Stomach smooth muscle (tissue), 2 donors: ENCODE results near the gene SPEF1.

Experiments used
- H3K27ac ChIP-seq: one replicate; pipeline ENCODE4 v1.7.0; 2013; ENCODE audit warnings: mild to moderate bottlenecking, low read length, inconsistent platforms
- H3K27me3 ChIP-seq, 2 donors: one replicate each; pipeline ENCODE4 v1.7.0; 2013; ENCODE audit warnings: low read length in 2 of 2; ENCODE audit not compliant: insufficient read depth in 2 of 2, control insufficient read depth in 1 of 2
- H3K36me3 ChIP-seq, 2 donors: one replicate each; pipeline ENCODE4 v1.7.0; 2013; ENCODE audit warnings: low read length in 2 of 2; ENCODE audit not compliant: control insufficient read depth in 2 of 2, insufficient read depth in 2 of 2
- H3K4me1 ChIP-seq: one replicate; pipeline ENCODE4 v1.7.0; 2013; ENCODE audit warnings: low read length; ENCODE audit not compliant: control insufficient read depth, insufficient read depth
- H3K4me3 ChIP-seq, 2 donors: one replicate each; pipeline ENCODE4 v1.7.0; 2013; ENCODE audit warnings: low read length in 2 of 2
- H3K9ac ChIP-seq, 2 donors: one replicate each; pipeline ENCODE4 v1.7.0; 2013; ENCODE audit warnings: low read length in 2 of 2, mild to moderate bottlenecking in 1 of 2
- H3K9me3 ChIP-seq, 2 donors: one replicate each; pipeline ENCODE4 v1.7.0; 2013; ENCODE audit warnings: low read length in 2 of 2; ENCODE audit not compliant: control insufficient read depth in 2 of 2
- donor health status: healthy.
- donor health status: Pancreatic carcinoma.

SPEF1 gene

DNA sequence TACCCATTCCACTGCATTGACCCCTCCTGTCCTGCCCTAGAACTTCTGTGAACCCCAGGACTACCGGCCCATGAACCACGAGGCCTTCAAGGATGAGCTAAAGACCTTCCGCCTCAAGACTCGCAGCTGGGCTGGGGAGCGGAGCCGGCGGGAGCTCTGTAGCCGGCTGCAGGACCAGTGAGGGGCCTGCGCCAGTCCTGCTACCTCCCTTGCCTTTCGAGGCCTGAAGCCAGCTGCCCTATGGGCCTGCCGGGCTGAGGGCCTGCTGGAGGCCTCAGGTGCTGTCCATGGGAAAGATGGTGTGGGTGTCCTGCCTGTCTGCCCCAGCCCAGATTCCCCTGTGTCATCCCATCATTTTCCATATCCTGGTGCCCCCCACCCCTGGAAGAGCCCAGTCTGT, 23.5 kb upstream of the SPEF1 start:
- H3K36me3 ChIP-seq: peaks cover 42 to 45% of the 10 kb centered on the region in 2 donors
- peaks cover 35% of the 10 kb centered on the region for H3K4me1 ChIP-seq
- H3K27ac ChIP-seq: peak overlapping the region; percentile 97
- no peaks in the 10 kb centered on the region for H3K9me3 ChIP-seq
- H3K27me3 ChIP-seq: no peaks in the 10 kb centered on the region
- peak overlapping the region in 1 of 2 donors; percentile 18 for H3K9ac ChIP-seq
- no peak overlapping the region for H3K4me3 ChIP-seq

DNA sequence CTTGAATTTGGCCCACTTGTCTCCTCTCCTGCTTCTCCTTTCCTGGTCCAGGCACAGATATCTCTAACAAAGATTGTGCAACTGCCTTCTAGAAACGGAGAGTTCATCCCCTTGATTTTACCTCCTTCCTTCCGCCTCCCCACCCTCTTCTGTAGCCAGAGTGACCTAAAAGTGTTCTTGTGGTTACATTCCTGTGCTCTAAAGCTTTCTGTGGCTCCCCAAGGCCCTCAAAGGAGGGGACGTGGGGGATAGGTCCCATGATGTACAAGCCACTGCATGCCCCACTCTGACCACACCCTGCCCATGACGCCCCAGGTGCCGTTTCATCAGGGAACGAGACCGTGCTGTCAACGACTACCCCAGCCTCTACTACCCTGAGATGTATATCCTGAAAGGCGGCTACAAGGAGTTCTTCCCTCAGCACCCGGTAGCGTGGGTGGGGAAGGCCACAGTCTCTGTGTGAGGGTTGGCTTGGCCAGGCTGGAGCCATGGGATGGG, 23.1 kb upstream of the SPEF1 start:
- H3K4me3 ChIP-seq: no peak overlapping the region
- no peaks in the 10 kb centered on the region for H3K27me3 ChIP-seq
- H3K27ac ChIP-seq: peak overlapping the region; percentile 97
- H3K9ac ChIP-seq: no peak overlapping the region
- H3K9me3 ChIP-seq: no peaks in the 10 kb centered on the region
- H3K36me3 ChIP-seq: peaks cover 42 to 45% of the 10 kb centered on the region in 2 donors
- H3K4me1 ChIP-seq: peaks cover 40% of the 10 kb centered on the region

DNA sequence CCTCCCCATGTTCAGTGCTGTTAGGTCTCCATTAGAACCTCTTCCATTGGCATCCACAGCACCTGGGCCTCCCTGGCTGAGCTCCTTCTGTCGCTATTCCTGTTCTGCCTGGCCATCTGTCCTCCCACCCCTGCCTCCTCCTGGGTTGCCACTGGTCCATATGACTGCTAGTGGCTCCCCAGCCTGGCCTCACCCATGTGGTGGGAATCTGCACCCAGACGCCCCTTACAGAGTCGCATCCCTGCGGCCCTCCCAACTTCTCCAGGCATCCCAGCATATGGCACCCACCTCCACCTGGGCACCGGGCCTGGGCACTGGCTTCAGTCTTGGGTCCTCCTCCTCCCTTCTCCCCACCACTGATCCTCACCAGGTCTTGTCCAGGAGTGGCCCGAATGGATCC, 22.6 kb upstream of the SPEF1 start:
- Histone ChIP-seq H3K4me1 (peaks cover 44% of the 10 kb centered on the region), H3K9ac (no peak overlapping the region), H3K27ac (peak overlapping the region; percentile 97), H3K9me3 (no peaks in the 10 kb centered on the region), H3K27me3 (no peaks in the 10 kb centered on the region), H3K4me3 (no peak overlapping the region), H3K36me3 (peaks cover 42 to 47% of the 10 kb centered on the region in 2 donors)

DNA sequence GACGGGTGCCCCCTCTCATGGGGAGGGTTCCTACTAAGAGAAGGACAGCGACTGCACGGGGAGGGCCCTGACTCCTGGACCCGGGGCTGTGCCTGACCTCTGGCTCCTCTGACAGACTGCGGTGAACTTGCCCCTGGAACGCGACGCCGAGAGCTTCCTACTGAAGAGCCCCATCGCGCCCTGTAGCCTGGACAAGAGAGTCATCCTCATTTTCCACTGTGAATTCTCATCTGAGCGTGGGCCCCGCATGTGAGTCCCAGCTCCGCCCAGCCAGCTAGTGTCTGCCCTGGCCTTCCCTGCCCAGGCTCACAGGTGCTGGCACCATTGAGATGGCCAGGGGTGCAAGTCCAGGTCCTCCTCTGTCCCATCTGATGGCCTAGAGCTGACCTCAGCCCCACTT, 22.0 kb upstream of the SPEF1 start:
- no peaks in the 10 kb centered on the region for H3K9me3 ChIP-seq
- no peaks in the 10 kb centered on the region for H3K27me3 ChIP-seq
- H3K4me1 ChIP-seq: peaks cover 48% of the 10 kb centered on the region
- H3K27ac ChIP-seq: peak overlapping the region; percentile 97
- H3K9ac ChIP-seq: no peak overlapping the region
- H3K4me3 ChIP-seq: no peak overlapping the region
- peaks cover 42 to 48% of the 10 kb centered on the region in 2 donors for H3K36me3 ChIP-seq

DNA sequence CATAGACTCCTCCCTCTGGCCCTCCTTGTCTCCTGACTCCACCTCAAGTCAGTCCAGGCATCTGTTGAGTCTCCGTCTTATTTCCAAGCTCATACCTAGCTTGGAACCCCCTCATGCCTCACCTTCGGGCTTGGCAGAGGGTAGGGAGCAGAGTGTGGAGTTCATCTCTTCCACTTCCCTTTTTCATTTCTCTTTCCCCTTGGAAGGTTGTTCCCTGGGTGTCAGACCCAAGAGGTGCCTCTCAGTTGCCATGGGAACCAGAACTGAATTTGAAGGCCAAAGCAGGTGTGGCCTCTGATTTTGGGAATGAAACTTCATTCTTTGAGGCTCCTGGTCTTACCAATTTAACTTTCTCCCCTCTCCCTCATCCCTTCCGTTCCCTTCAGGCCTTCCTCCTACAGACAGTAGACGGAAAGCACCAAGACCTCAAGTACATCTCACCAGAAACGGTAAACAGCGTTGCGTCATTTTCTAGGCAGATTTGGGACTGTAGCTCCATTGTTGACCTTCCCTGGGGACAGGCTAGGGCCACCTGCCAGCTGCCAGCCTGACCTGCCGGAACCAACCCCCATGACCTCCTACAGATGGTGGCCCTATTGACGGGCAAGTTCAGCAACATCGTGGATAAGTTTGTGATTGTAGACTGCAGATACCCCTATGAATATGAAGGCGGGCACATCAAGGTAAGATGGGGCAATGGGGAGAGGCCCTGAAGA, 21.4 kb upstream of the SPEF1 start:
- H3K4me1 ChIP-seq: peaks cover 48% of the 10 kb centered on the region
- H3K36me3 ChIP-seq: peaks cover 42 to 48% of the 10 kb centered on the region in 2 donors
- H3K27me3 ChIP-seq: no peaks in the 10 kb centered on the region
- no peak overlapping the region for H3K9ac ChIP-seq
- H3K9me3 ChIP-seq: no peaks in the 10 kb centered on the region
- H3K27ac ChIP-seq: no peak overlapping the region
- no peak overlapping the region for H3K4me3 ChIP-seq

DNA sequence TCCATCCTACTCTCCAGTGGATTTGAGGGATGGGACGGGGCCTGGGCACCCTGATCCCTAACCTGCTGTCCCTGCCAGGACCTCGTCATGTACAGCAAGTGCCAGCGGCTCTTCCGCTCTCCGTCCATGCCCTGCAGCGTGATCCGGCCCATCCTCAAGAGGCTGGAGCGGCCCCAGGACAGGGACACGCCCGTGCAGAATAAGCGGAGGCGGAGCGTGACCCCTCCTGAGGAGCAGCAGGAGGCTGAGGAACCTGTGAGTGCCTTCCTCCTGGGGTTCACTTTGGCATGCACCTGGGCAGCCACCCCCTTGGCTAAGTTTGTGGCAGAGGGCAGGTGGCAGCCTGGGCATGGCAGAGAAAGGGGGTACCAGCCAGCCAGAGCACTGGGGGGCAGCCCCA, 20.6 kb upstream of the SPEF1 start:
- peaks cover 42 to 48% of the 10 kb centered on the region in 2 donors for H3K36me3 ChIP-seq

DNA sequence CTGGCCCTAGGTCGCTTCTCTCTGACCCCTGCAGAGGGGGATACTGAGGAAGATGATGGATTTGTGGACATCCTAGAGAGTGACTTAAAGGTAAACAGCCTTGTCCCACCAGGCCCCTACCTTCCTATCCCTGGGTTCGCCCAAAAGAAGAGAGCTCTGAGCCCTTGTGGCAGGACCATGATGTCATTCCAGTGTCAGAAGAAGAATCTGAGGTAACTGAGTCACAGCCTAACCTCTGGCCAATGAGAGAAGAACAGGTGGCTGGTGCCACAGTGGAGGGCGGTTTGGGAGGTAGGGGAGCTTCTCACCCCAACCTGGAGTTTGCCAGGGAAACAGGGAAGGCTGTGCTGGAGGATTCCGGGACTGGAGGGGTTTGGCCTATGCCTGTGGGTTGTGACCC, 20.1 kb upstream of the SPEF1 start:
- Histone ChIP-seq H3K36me3 (peaks cover 42 to 48% of the 10 kb centered on the region in 2 donors), H3K4me3 (no peak overlapping the region), H3K27me3 (no peaks in the 10 kb centered on the region), H3K4me1 (peaks cover 49% of the 10 kb centered on the region), H3K9ac (peak overlapping the region in 1 of 2 donors; percentile 29), H3K9me3 (no peaks in the 10 kb centered on the region), H3K27ac (no peak overlapping the region)

More for the DNA sequence above, 20.6 kb upstream of the SPEF1 start:
- H3K9me3 ChIP-seq: no peaks in the 10 kb centered on the region
- H3K4me3 ChIP-seq: no peak overlapping the region
- peaks cover 48% of the 10 kb centered on the region for H3K4me1 ChIP-seq
- no peaks in the 10 kb centered on the region for H3K27me3 ChIP-seq
- no peak overlapping the region for H3K27ac ChIP-seq
- no peak overlapping the region for H3K9ac ChIP-seq

DNA sequence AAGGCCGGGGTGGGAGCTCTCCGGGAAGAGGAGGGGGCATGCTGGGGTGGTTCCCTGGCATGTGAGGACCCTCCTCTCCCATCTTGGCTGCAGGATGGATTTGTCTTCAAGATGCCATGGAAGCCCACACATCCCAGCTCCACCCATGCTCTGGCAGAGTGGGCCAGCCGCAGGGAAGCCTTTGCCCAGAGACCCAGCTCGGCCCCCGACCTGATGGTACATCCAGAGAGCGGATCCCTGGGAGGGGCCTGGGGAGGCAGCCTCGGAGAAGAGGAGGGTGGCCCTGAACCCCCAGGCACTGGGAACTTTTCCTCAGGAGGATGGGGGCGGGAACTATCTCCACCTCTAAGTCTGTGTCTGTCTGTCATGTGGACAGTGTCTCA, 19.6 kb upstream of the SPEF1 start:
- H3K9ac ChIP-seq: no peak overlapping the region
- H3K27me3 ChIP-seq: no peaks in the 10 kb centered on the region
- H3K4me3 ChIP-seq: no peak overlapping the region
- H3K9me3 ChIP-seq: no peaks in the 10 kb centered on the region
- H3K27ac ChIP-seq: no peak overlapping the region
- peaks cover 42 to 48% of the 10 kb centered on the region in 2 donors for H3K36me3 ChIP-seq
- peaks cover 45% of the 10 kb centered on the region for H3K4me1 ChIP-seq

DNA sequence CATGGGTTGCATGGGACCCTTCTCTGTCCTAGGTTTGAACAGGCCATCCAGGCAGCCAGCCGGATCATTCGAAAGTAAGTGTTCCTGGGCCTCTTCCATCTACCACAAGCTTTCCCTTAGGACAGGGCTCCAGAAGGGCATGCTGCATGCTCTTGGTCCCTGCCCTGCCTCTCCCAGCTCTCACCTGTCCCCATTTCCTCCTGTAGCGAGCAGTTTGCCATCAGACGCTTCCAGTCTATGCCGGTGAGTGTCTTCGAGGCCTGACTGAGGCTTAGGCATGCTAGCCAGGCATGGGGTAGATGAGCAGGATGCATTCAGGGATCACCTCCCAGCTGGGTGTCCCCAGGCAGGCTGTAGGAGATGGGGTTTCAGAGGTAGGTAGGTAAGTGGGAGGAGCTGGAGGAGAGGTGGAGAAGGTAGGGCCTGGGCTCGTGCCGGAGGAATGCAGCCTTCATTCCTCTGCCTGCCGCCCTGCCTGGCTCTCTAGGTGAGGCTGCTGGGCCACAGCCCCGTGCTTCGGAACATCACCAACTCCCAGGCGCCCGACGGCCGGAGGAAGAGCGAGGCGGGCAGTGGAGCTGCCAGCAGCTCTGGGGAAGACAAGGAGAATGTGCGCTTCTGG, 19.1 kb upstream of the SPEF1 start:
- no peaks in the 10 kb centered on the region for H3K9me3 ChIP-seq
- peaks cover 42 to 45% of the 10 kb centered on the region in 2 donors for H3K36me3 ChIP-seq
- no peaks in the 10 kb centered on the region for H3K27me3 ChIP-seq
- peak overlapping the region; percentile 55 for H3K27ac ChIP-seq
- H3K4me3 ChIP-seq: no peak overlapping the region
- peaks cover 45% of the 10 kb centered on the region for H3K4me1 ChIP-seq
- H3K9ac ChIP-seq: peak overlapping the region; percentile 11 to 29

DNA sequence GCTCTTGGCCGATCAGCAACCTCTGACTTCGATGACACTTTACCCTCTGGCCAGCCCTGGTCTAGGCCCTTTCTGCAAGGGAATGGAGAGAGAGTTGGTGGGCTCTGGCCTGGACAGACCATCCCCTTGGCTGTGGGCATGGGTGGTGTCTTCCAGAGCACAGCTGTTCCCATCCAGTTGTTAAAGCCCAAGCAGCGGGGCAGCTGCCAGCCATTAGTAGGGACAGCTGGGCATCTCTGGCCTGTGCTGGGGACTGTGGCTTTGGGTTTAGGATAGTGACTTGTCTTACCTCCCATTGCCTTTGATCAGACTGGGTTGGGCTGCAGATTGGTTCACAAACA, 17.6 kb upstream of the SPEF1 start:
- Histone ChIP-seq H3K9ac (no peak overlapping the region), H3K27me3 (no peaks in the 10 kb centered on the region), H3K4me1 (peaks cover 55% of the 10 kb centered on the region), H3K36me3 (peaks cover 35 to 37% of the 10 kb centered on the region in 2 donors), H3K4me3 (no peak overlapping the region), H3K9me3 (no peaks in the 10 kb centered on the region), H3K27ac (peak overlapping the region; percentile 55)

DNA sequence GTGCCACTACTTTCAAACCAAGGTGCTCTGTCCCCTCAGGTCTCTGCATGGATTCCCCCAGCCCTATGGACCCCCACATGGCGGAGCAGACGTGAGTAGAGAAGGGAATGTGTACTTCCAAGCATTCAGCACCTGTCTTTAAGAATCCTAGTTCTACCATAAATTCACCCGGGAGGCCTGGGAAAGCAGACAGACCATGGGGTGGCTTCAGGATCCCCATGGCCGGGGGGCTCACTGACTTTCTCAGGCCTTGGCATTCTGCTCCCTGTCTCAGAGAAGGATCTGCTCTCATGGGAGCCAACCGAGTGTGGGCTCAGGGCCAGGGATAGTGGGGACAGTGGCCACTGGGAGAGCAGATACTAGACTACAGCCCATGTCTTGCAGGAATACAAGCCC, 17.1 kb upstream of the SPEF1 start:
- peak overlapping the region in 1 of 2 donors; percentile 8 for H3K4me3 ChIP-seq
- peak overlapping the region in 1 of 2 donors; percentile 9 for H3K9ac ChIP-seq
- H3K27ac ChIP-seq: peak overlapping the region; percentile 67
- H3K36me3 ChIP-seq: peaks cover 30 to 32% of the 10 kb centered on the region in 2 donors
- H3K9me3 ChIP-seq: no peaks in the 10 kb centered on the region
- no peaks in the 10 kb centered on the region for H3K27me3 ChIP-seq
- H3K4me1 ChIP-seq: peaks cover 55% of the 10 kb centered on the region
